T follicular helper cell (primary cell): ENCODE results near the gene MS4A18.
"Not testable (repeated sequence)": the region's sequence is repeated elsewhere in the genome, so short reads cannot be mapped to it uniquely, and the experiment has no call there.

Source experiments
- DNase-seq: peaks from one replicate; pipeline ENCODE4 v3.0.0-alpha.2; 2020; ENCODE audit warnings: low read depth
- total RNA-seq, 2 experiments: gene quantifications; one replicate each; lab custom pipeline; 2026; lab: John Stamatoyannopoulos, UW

MS4A18 gene
- 0 reads per million in 2 experiments for total RNA-seq

DNA sequence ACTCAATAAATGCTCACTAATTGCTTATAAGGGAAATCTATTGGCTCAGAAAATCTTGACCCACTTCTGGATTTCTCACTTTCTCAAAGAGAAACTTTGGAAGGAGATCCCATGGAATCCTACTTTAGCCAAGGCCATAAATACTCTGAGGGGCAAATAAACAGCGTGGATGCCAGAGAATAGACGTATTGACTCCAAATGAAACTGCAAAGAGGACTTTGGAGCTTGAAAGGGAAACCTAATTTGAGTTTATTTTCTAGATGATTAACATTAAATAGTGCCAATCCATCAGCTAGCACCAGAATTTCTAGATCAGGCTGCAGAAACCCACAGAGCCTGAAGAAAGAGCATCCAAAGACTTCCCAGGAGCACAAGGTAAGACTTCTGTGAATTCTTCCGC, at the start of gene MS4A18:
Gene MS4A18 (plus strand): TSS at position 301 of the 400 bp plus-strand sequence.
- DNase-seq: no peak

GRCh38 chr11:60678231-60678630, 46.3 kb upstream of the MS4A18 start:
- DNase-seq: not testable (repeated sequence)

DNA sequence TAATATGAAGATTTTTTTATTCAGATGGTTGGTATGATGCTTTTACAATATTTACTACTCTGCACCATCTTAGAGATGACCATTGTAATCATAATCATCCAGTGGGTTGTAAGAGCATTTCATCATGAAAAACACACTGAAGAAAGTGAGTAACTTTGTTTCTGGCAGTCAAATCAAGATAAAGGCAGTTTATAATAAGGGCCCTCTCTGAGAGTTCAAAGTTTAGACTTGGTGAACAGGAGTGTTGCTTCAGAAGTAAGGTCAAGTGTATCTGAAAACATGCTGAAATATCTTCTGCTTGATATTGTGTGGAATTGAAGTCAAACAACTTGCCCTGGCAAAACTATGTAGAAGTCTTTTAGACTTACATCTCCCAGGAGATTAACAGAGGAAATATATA, 44.6 kb upstream of the MS4A18 start:
- no peak for DNase-seq

DNA sequence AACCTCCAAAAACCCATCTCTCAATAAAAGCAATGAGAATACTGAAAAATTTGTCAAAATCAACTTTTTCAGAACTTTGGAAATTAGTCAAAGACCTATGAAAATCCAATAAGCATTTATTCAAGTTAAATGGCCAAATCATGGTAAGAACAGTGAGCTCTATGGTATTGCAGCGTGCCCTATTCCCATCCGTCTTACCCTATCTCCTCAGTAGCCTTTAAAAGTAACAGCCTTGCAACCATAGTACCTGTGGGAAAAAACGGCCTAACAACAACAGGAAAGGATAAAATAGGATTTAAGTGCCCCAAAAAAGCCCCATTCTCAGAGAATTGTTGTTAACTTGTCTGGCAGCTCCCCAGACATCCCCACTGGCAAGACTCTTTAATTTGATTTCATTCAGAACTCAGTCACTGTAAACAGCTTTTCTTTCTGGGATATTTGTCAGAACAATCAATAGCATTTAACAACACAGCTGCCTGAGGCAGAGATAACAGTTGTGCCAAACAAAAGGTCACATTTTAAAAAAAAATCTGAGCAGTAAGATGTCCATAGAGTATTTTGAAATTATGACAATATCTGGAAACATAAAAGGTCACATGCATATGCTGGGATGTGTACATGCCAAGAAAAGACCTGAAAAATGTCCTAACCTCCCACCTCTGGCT, 43.9 kb upstream of the MS4A18 start:
- no peak for DNase-seq

DNA sequence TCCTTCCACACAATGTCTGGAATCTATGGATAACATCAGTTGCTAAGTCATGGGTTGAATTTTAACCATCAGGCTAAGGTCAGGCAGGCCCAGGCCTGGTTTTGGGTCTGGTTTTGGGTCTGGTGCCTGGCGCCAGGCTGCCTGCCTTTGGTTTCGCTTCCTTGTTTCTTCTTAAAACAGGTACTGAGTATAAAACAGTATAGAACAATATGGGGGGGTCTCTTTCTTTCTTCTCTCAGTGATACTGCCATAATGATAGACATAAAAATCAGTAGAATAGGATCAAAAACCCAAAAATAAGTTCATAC, 40.0 kb upstream of the MS4A18 start:
- DNase-seq: not testable (repeated sequence)

GRCh38 chr11:60691661-60692060, 32.9 kb upstream of the MS4A18 start:
- no peak for DNase-seq

GRCh38 chr11:60699284-60699691, 25.2 kb upstream of the MS4A18 start, which contains the start of gene MS4A8:
MS4A8 (plus strand) TSS chr11:60699612; CDS start chr11:60700861, 1,249 bp downstream.
- DNase-seq: no peak

GRCh38 chr11:60699936-60700335, 24.6 kb upstream of the MS4A18 start:
- no peak for DNase-seq

DNA sequence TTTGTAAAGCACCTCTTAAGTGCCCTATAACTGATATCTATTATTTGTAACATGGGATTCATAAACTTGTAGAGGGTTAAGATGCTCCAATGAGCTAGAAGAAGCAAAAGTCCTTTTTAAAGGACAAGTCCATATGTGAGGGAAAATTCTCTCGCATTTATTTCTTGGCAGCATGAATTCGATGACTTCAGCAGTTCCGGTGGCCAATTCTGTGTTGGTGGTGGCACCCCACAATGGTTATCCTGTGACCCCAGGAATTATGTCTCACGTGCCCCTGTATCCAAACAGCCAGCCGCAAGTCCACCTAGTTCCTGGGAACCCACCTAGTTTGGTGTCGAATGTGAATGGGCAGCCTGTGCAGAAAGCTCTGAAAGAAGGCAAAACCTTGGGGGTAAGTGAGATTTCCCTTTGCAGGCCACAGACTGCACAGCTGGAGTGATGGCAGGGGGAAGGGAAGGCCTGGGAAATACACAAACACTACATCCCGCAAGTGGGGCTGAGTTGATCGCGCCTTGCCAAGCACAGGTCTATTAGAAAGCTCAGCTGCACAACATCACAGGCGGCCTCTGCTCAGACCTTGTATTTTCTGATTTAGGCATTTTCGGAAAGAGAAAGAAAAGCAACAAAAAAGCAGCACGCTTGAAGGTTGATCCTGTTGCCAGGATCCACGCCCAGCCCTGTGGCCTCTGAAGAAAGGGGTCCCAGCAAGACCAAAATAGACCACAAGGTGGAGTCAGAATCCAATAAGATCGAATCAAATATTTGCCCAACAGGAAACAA, 23.6 kb upstream of the MS4A18 start:
- no peak for DNase-seq

DNA sequence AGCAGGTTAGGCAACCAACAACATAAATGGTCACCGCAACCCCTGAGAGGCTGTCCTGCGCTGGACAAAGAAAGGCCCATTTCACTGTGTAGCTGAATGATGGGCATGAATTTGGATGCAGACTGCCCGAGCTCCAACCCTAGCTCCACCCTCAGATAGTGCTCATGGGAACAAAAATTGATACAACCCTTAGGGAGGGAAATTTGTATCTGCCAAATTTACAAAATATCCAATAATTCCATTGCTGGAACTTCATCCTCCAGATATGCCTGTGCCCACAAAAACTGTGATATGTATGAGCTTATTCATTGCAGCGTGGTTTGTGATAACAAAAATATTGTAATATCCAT, 23.1 kb upstream of the MS4A18 start:
- DNase-seq: no peak

- no peak for DNase-seq
These were observed 21.1 kb upstream of the MS4A18 start for GRCh38 chr11:60703374-60703773.

- DNase-seq: no peak
These were observed 18.6 kb upstream of the MS4A18 start for GRCh38 chr11:60705895-60706294.

GRCh38 chr11:60706931-60707330, 17.6 kb upstream of the MS4A18 start:
- no peak for DNase-seq

- DNase-seq: no peak
These were observed 14.0 kb upstream of the MS4A18 start for GRCh38 chr11:60710482-60710881.

GRCh38 chr11:60711276-60711675, 13.2 kb upstream of the MS4A18 start:
- DNase-seq: no peak

DNA sequence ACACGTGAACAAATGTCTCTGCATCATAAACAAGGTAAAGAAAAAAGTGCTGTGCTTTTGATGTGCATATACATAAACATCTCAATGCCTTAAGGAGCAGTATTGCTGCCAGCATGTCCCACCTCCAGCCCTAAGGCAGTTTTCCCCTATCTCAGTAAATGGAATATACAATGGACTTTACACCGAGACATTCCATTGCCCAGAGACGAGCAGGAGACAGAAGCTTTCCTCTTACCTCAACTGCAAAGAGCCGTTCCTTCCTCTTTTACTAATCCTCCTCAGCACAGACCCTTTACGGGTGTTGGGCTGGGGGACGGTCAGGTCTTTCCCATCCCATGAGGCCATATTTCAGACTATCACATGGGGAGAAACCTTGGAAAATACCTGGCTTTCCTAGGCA, 11.1 kb upstream of the MS4A18 start:
- not testable (repeated sequence) for DNase-seq

DNA sequence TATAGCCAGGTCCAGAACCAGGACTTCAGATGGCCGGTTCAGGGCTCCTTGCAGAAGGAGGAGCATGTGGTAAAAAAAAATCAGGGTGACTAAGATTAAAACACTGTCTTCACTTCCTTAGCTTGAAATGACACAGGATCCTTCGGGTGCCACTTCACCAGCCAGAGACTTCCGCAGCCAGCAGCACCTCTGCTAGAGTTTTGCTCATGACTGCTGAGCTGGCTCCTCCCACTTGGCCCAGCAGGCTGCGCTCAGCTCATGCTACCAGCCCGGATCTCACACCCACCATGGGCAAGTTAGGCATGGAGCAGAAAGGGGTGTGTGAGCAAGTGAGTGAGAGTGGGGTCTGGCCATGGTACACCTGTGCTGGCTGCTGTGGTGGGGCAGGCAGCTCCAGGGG, 6.6 kb upstream of the MS4A18 start:
- DNase-seq: no peak

- DNase-seq: no peak
These were observed 5.8 kb upstream of the MS4A18 start for GRCh38 chr11:60718524-60719316.

- DNase-seq: no peak
These were observed 5.1 kb upstream of the MS4A18 start for GRCh38 chr11:60719391-60719790.

DNA sequence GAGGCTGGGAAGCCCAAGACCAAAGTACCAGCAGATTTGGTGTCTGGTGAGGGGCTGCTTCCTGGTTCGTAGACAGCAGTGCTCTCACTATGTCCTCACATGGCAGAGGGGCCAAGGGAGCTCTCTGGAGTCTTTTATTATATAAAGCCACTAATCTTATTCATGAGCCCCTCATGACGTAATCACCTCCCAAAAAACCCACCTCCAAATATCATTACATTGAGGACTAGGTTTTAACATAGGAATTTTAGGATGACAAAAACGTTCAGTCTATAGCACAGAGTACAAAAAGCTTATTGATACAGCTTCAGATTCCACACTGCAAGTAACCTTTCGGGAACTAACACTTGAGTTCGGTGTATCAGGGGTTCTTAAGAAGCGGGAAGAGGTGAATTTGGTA, 4.1 kb upstream of the MS4A18 start:
- no peak for DNase-seq

GRCh38 chr11:60725592-60725991, 1.1 kb downstream of the MS4A18 start:
- no peak for DNase-seq

- DNase-seq: no peak
These were observed 7.1 kb downstream of the MS4A18 start for GRCh38 chr11:60731586-60731985.

DNA sequence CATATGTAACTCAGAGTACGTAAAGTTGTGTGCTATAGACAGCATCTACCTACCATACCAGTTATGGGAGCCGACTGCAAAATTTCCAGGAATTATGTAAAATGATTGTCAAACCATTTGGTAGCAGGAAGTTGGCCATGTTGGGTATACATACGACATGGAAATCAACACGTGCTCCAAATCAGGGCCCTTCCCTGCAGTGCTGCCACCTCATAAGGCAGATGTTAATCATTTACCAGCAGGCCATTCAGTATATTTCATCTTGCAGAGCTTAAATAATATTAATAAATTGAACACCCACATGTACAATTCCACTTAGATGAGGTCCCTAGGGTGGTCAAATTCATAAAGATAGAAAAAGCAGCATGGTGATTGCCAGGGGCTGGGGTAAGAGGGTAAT, 9.8 kb downstream of the MS4A18 start:
- DNase-seq: no peak
